Measurements from ENCODE around the gene AMOT.

DNA sequence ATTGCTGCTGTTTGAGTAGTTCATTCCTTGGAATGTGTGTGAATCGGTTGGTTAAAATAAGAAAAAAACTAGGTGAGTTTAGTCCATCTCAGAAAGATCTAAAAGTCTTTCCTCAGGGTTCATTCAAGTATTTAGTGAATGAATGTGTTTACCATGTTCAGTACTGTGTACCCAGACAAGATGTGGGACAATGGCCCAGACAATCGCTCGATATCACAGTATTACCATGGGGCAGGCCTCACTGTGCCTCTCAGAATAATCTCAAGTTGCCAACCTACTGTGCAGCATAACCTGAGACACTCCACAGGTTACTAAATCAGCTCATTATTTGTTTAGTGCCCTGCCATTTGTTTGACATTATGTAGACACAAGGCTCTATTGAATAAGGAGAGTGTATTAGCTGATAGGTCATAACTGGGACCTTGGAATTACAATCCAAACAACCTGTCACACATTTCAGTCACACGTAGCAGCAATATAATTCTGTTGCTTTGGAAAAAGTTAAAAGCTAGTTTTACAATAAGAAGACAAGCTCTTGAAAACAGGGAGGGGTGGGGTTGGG lies 24.9 kb upstream of the AMOT start:
- TF ChIP-seq POLR2A (IDR thresholded peaks at IDR 0.05; ENCODE audit: low read length) (no peak), GATA1 (IDR thresholded peaks at IDR 0.05; ENCODE audit: low read depth, low read length) (no peak)
